Activated T-cell treated with anti-CD3 and anti-CD28 coated beads, Interleukin-2, amount 50 U/mL, for 72 hours (primary cell): ENCODE data around the gene CD14. TPM values are rescaled to one million over a fixed set of nuclear protein-coding genes. Genes with fewer than 3 reads are reported as not detected.
"Not testable (repeated sequence)": the region's sequence is repeated elsewhere in the genome, so short reads cannot be mapped to it uniquely, and the experiment has no call there.

Source experiments
- ATAC-seq, 2 donors: fragments of 150-1000 bp; cut with Tn5 transposase; replicated peaks in 1 of 2; 2 replicates each; pipeline ENCODE4 v1.10.0; 2021; ENCODE audit warnings: moderate library complexity in 2 of 2, mild to moderate bottlenecking in 1 of 2
- DNase-seq, 2 donors: peaks; one replicate each; pipeline ENCODE4 v3.0.0; 2021 to 2022; ENCODE audit warnings: mixed read lengths in 1 of 2
- H3K27ac Mint-ChIP-seq: one replicate; pipeline ENCODE4 v1.8.0; 2022; ENCODE audit warnings: mild to moderate bottlenecking, moderate library complexity, mixed read lengths
- H3K27me3 Mint-ChIP-seq: one replicate; pipeline ENCODE4 v1.8.0; 2022; ENCODE audit warnings: low read depth, mixed read lengths
- H3K36me3 Mint-ChIP-seq, 2 donors: one replicate each; pipeline ENCODE4 v1.8.0; 2022; ENCODE audit warnings: mixed read lengths in 2 of 2, mild to moderate bottlenecking in 1 of 2; ENCODE audit not compliant: insufficient read depth in 2 of 2
- H3K4me1 Mint-ChIP-seq: one replicate; pipeline ENCODE4 v1.8.0; 2022; ENCODE audit warnings: low read depth, mixed read lengths
- H3K4me3 Mint-ChIP-seq, 2 donors: one replicate each; pipeline ENCODE4 v1.8.0; 2022; ENCODE audit warnings: mild to moderate bottlenecking in 2 of 2, mixed read lengths in 2 of 2, moderate library complexity in 2 of 2
- H3K9me3 Mint-ChIP-seq, 2 donors: one replicate each; pipeline ENCODE4 v1.8.0; 2022; ENCODE audit warnings: mixed read lengths in 2 of 2
- total RNA-seq, 2 donors: library from RNA; stranded (reverse); gene quantifications; one replicate each; pipeline ENCODE4 v1.2.3, GENCODE V29; 2022

The CD14 gene
- total RNA-seq = under 1 TPM in 1 of 2 donors, not detected in 1; 0.41 TPM

DNA sequence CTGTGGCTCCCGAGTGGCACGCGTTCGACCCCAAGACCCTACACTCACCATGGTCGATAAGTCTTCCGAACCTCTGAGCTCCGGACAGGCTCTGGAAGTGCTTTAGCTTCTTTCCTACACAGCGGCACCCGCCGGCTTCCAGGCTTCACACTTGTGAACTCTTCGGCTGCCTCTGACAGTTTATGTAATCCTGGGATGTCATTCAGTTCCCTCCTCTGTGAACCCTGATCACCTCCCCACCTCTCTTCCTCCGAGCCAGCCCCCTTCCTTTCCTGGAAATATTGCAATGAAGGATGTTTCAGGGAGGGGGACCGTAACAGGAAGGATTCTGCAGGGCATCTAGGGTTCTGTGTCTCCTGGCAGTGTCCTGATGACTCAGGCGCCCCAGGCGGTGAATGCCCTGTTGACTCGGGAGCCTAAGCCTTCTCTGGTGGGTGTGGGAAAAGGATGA is at the start of gene CD14:
Gene CD14 (minus strand): TSS at position 155 of the 451 bp plus-strand sequence. CDS start 104 bp downstream, at position 51.
- peaks cover 3 to 4% of the 10 kb centered on the region in 2 donors for H3K36me3 Mint-ChIP-seq
- peaks cover 32% of the 10 kb centered on the region for H3K27me3 Mint-ChIP-seq
- ATAC-seq (no peak), DNase-seq (peak in 1 of 2 donors; percentile 9)
- peaks cover 2 to 3% of the 10 kb centered on the region in 2 donors for H3K9me3 Mint-ChIP-seq
- peaks cover 42% of the 10 kb centered on the region for H3K4me1 Mint-ChIP-seq
- H3K27ac Mint-ChIP-seq = no peak within 1 kb of the TSS
- H3K4me3 Mint-ChIP-seq = peak within 1 kb of the TSS; percentile 81 to 91

DNA sequence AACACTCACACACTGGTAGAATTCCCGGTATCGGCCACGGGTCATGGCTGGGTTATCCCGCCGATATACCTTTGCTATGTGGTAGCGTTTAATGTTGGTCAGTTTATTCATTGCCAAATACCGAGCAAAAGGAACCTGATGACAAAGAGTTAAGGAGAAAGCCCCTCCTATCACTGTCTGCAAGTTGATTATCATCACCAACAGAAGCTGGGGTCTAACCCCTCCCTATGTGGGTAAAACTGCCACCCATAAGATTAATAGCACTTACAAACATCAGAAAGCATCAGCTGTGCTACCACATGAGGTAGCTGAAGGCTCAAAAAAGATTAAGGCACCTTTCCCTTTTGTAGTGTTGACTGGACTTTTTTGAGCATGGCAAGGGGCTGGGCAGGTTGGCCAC is 46.0 kb upstream of the CD14 start:
- no peak for DNase-seq
- Mint-ChIP-seq H3K4me1 (no peaks in the 10 kb centered on the region), H3K27me3 (no peaks in the 10 kb centered on the region), H3K4me3 (no peak overlapping the region), H3K27ac (peak overlapping the region; percentile 52), H3K36me3 (peaks cover 1 to 10% of the 10 kb centered on the region in 2 donors), H3K9me3 (no peaks in the 10 kb centered on the region)
- ATAC-seq = no peak

DNA sequence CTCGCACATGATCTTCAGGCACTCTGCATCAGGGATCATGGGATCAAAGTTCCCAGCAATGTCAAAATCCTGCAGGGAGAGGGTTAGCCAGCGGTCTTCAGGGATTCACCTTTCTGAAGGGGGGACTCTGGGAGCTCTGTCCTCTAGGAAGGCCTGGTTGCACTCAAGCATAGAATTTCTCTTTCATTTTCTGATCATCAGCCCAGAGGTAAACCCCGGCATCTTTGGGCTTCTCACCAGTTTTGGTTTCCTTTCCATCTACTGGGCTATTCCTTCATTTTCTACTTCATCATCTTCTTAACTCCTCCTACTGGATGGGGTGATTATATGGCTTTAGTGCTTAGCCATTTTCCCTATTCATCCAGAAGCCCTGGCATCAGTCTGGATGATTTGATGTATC is 45.0 kb upstream of the CD14 start:
- Mint-ChIP-seq H3K9me3 (no peaks in the 10 kb centered on the region), H3K4me1 (no peaks in the 10 kb centered on the region), H3K4me3 (no peak overlapping the region), H3K27ac (peak overlapping the region; percentile 74), H3K36me3 (peaks cover 1 to 11% of the 10 kb centered on the region in 2 donors), H3K27me3 (no peaks in the 10 kb centered on the region)
- no peak for ATAC-seq
- no peak for DNase-seq

DNA sequence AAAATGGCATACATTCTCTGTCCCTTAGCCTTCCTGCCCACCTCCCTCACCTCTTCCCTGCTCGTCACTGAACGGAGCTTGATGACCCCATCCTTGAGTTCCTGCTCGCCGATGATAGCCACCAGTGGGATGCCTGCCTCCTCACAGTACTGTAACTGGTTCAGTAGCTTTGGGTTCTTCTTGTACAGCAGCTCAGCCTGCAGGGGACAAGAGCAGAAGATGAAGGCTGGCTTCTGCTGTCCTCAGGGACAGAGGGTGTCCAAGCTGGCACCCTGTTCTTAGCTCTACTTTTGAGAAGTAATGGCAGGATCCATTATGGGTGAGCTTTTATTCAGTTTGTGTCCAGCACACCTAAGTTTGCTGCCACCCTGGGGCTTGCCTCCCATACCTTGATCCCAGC is 41.7 kb upstream of the CD14 start:
- Mint-ChIP-seq H3K4me1 (no peaks in the 10 kb centered on the region), H3K27me3 (no peaks in the 10 kb centered on the region), H3K4me3 (no peak overlapping the region), H3K27ac (no peak overlapping the region), H3K36me3 (peaks cover 1 to 10% of the 10 kb centered on the region in 2 donors), H3K9me3 (no peaks in the 10 kb centered on the region)
- ATAC-seq (no peak), DNase-seq (no peak)

DNA sequence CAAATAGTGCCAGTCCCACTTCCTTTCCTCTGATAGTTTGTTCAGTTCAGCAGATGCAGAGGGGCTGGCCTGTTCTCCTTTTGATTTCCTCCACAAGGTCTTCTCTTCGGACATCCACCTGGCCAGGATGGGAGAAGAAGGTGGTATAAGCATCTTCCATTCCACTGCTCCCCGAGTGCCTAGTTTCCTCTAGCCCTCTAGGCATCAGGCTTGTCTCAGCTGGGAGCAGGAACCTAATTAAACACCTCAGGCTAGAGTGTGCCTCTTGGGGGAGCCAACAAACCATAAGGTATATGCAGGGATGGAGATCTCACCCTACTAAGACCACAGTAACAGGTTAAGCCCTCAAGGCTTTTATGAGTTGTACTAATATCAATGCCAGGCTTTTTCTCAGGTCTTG is 41.2 kb upstream of the CD14 start:
- H3K9me3 Mint-ChIP-seq = no peaks in the 10 kb centered on the region
- ATAC-seq (no peak), DNase-seq (no peak)
- no peaks in the 10 kb centered on the region for H3K27me3 Mint-ChIP-seq
- no peak overlapping the region for H3K4me3 Mint-ChIP-seq
- H3K27ac Mint-ChIP-seq = no peak overlapping the region
- H3K36me3 Mint-ChIP-seq = peaks cover 1 to 11% of the 10 kb centered on the region in 2 donors
- no peaks in the 10 kb centered on the region for H3K4me1 Mint-ChIP-seq

DNA sequence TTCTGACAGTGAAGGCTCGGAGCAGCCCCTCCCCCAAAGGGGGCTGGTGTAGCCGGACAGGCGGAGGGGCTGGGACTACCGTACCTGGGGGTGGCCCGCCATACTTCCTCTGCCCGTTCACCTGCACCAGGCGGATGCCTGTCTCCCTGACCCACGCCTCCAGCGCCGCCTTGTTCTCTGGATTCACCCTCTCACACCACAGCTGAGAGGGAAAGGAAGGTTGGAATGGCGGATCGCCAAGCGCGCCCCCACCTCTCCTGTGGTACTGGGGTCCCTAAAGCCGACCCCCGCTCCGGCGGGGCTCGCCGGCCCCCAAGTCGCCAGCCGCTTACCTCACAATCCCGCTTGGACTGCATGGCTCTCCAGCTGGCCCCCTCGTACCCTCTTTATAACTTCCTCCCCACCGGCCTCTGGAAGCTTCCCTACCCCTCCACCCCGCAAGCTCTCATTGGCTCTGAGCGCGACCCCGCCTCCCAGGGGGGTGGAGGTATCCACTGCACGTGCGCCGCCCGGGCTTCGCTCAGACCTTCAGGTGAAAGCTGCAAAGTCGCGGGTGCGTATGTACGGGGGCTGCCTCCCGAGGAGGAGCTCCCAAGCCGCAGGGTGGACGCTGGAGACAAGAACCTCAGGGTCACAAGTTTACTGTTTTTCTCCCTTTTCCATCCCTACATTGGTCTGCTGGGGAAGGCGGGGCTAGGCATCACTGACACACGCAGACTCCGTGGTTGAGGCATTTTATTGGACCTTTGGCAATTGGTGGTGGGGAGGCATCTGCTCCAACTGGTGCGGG is 40.4 kb upstream of the CD14 start, which contains the start of gene DND1:
Gene DND1 (minus strand): TSS at position 390 of the 790 bp plus-strand sequence. CDS start 34 bp downstream, at position 356.
- peaks cover 1 to 11% of the 10 kb centered on the region in 2 donors for H3K36me3 Mint-ChIP-seq
- H3K9me3 Mint-ChIP-seq = no peaks in the 10 kb centered on the region
- no peaks in the 10 kb centered on the region for H3K4me1 Mint-ChIP-seq
- H3K27me3 Mint-ChIP-seq = no peaks in the 10 kb centered on the region
- H3K4me3 Mint-ChIP-seq = no peak within 1 kb of the TSS
- ATAC-seq = no peak
- DNase-seq = no peak
- no peak within 1 kb of the TSS for H3K27ac Mint-ChIP-seq

DNA sequence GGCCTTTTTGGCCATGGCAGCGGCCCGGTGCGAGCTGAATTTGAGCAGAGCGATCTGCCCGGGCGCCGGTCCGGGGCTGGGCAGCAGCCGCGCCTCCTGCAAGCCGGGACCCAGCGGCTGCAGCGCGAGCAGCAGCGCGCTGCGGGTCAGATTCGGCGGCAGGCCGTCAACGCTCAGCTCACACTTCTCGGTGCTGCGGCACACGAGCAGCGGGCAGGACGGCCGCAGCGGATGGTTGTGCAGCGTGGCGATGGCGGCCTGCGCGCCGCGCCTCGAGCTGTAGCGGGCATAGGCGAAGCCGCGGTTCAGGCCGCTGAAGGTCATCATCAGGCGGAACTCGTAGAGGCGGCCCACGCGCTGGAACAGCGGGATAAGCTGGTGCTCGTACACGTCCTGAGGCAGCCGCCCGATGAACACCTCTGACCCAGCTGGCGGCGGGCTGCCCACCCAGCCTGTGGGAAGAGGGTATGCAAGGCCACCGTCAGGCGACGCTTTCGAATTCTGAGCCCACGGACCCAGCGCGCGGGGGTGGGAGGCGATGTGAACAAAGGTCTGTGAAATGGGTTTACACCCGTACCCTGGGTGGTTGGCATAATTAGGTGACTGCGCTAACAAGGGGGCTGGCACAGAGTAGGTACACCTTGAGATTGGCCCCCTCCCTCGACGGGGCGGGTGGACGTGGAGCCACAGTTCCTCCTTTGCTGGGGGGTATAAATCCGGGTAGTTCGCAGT is 39.6 kb upstream of the CD14 start:
- H3K36me3 Mint-ChIP-seq = peaks cover 3 to 8% of the 10 kb centered on the region in 2 donors
- H3K4me1 Mint-ChIP-seq = peaks cover 7% of the 10 kb centered on the region
- ATAC-seq = peak in 1 of 2 donors; percentile 54
- DNase-seq = peak; percentile 12 to 57
- H3K9me3 Mint-ChIP-seq = no peaks in the 10 kb centered on the region
- no peak overlapping the region for H3K27ac Mint-ChIP-seq
- no peaks in the 10 kb centered on the region for H3K27me3 Mint-ChIP-seq
- no peak overlapping the region for H3K4me3 Mint-ChIP-seq

DNA sequence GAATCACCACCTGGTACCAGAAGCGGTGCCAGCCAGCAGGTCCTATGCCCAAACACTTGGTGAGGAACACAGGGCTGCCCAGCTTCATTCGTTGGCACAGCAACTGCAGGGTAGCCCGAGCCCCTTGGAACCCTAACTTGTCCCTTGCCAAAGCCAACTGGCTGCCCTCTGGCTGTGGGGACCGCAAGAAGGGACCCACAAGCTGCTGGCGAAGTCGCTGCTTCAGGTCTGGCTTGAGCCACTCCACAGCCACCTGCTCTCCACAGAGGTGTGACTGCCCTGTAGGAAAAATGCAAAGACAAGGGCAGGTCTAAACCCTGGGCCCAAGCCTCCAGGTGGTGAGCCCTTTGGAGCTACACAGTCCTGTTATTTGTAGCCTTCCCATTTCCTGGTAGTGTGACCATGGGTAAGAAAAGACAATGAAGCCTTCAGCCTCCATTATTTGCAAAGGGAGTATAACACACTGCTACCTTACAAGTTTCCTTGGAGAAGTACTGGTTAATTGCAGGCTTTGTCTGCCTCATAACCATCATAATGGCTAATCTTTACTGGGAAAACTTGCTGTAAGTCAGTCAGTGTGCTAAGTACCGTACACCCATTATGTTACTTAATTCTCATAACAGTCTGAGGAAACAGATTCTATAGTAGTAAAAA is 38.6 kb upstream of the CD14 start:
- H3K27ac Mint-ChIP-seq = peak overlapping the region; percentile 48
- no peak for ATAC-seq

DNA sequence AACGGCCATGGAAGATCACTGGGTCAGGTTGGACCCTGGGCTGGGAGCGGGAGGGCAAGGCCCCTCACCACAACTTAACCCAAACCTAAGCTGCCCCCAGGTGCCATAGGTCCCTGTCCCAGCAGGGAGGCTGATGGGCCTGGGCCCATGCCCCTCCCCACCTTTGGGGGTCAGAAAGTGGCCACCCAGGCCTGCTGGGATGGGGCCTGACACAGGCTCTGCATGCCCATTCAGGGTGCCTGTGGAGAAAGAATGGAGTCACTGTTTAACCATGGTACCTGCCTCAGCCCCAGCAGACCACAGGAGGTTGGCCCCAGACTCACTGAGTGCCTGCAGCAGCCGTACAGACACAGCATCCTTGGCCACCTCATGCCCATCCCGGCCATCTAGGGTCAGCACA is 38.1 kb upstream of the CD14 start:
- peaks cover 10 to 14% of the 10 kb centered on the region in 2 donors for H3K36me3 Mint-ChIP-seq
- ATAC-seq, DNase-seq, H3K27ac Mint-ChIP-seq, H3K27me3 Mint-ChIP-seq, H3K4me3 Mint-ChIP-seq, H3K9me3 Mint-ChIP-seq: not testable (repeated sequence)
- H3K4me1 Mint-ChIP-seq = peaks cover 23% of the 10 kb centered on the region

More for the DNA sequence above, 38.6 kb upstream of the CD14 start:
- no peak overlapping the region for H3K4me3 Mint-ChIP-seq
- H3K36me3 Mint-ChIP-seq = peaks cover 7 to 10% of the 10 kb centered on the region in 2 donors
- H3K4me1 Mint-ChIP-seq = peaks cover 17% of the 10 kb centered on the region
- no peaks in the 10 kb centered on the region for H3K9me3 Mint-ChIP-seq
- no peaks in the 10 kb centered on the region for H3K27me3 Mint-ChIP-seq
- DNase-seq = no peak

DNA sequence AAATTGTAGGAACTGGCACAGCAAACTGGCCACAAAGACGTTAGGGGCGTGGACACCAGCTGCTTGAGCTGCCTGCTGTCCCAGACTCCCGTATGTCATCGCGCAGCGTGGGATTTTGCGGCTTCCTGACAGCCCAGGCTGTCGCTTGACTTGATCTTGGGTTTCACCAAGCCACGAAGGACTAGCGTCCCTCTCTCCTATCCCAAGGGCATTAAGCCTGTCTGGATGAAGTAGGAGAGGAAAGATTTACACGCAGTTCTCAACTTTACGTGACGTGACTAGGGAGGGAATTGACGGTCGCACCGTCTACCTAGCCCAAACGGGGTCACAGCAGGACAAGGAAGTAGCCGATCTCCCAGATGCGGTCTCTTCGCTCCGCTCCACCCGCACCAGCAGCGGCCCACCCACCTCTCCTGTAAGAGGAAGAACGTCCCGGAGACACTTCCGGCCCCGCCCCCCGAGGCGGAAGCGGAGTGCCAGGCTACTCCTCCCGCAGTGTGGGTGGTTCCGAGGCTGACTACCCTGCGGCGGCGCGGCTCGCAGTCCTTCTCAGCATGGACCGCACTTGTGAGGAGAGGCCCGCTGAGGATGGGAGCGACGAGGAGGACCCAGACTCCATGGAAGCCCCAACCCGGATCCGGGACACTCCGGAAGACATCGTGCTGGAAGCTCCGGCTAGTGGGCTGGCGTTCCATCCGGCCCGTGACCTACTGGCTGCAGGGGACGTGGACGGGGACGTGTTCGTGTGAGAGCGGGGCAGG is 31.6 kb upstream of the CD14 start, which contains the start of gene WDR55:
Gene WDR55 (plus strand): TSS at position 546 of the 761 bp plus-strand sequence. CDS start 9 bp downstream, at position 555.
- Mint-ChIP-seq H3K9me3 (no peaks in the 10 kb centered on the region), H3K36me3 (peaks cover 18 to 30% of the 10 kb centered on the region in 2 donors), H3K4me1 (peaks cover 43% of the 10 kb centered on the region), H3K4me3 (peak within 1 kb of the TSS; percentile 99 to 100), H3K27me3 (no peaks in the 10 kb centered on the region), H3K27ac (peak within 1 kb of the TSS; percentile 98)
- DNase-seq (peak; percentile 97 to 98), ATAC-seq (peak; percentile 98)

DNA sequence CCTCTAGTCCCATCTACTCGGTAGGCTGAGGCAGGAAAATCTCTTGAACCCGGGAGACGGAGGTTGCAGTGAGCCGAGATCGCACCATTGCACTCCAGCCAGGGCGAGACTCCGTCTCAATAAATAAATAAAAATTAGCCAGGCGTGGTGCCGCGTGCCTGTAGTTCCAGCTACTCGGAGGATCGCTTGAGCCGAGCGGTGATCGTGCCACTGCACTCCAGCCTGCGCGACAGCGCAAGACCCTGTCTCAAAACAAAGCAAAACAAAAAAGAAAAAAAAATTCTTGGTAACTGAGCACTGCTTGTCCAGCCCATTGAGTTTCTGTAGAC is 31.0 kb upstream of the CD14 start:
- DNase-seq (no peak), ATAC-seq (no peak)
- H3K9me3 Mint-ChIP-seq = no peaks in the 10 kb centered on the region
- H3K4me3 Mint-ChIP-seq = peak overlapping the region; percentile 99 to 100
- H3K36me3 Mint-ChIP-seq = peaks cover 19 to 28% of the 10 kb centered on the region in 2 donors
- no peaks in the 10 kb centered on the region for H3K27me3 Mint-ChIP-seq
- peak overlapping the region; percentile 98 for H3K27ac Mint-ChIP-seq
- peaks cover 43% of the 10 kb centered on the region for H3K4me1 Mint-ChIP-seq

DNA sequence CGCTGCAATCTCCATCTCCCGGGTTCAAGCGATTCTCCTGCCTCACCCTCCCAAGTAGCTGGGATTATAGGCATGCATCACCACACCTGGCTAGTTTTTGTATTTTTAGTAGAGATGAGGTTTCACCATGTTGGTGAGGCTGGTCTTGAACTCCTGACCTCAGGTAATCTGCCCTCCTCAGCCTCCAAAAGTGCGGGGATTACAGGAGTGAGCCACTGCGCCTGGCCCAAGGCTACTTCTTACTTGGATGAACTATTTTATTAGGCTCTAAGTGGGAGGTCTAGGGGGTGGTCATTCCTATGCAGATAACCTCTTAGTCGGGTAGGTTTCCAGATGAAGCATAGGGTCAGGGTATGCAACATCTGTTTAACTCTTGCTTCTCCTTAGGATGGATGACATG is 27.4 kb upstream of the CD14 start:
- H3K27ac Mint-ChIP-seq, DNase-seq: not testable (repeated sequence)

More for the DNA sequence above, 27.4 kb upstream of the CD14 start:
- not testable (repeated sequence) for H3K4me3 Mint-ChIP-seq, ATAC-seq, H3K27me3 Mint-ChIP-seq, H3K9me3 Mint-ChIP-seq
- Mint-ChIP-seq H3K4me1 (peaks cover 17% of the 10 kb centered on the region), H3K36me3 (peaks cover 17 to 37% of the 10 kb centered on the region in 2 donors)
